ENCODE measurements around the gene YKT6.

YKT6 gene

GRCh38 chr7:44217223-44217714 is 16.5 kb downstream of the YKT6 start:
- in situ Hi-C loops (cut with MboI; ENCODE audit: low sequenced_read_pairs): no loop called here

- in situ Hi-C loops (cut with MboI; ENCODE audit: low sequenced_read_pairs): no loop called here
Measured at GRCh38 chr7:44217852-44218402, 17.1 kb downstream of the YKT6 start.

- in situ Hi-C loops (cut with MboI; ENCODE audit: low sequenced_read_pairs): no loop called here
Measured at GRCh38 chr7:44218418-44219201, 17.8 kb downstream of the YKT6 start.

GRCh38 chr7:44219371-44220045 is 18.7 kb downstream of the YKT6 start:
- in situ Hi-C loops (cut with MboI; ENCODE audit: low sequenced_read_pairs): no loop called here

GRCh38 chr7:44220046-44220357 is 19.2 kb downstream of the YKT6 start:
- in situ Hi-C loops (cut with MboI; ENCODE audit: low sequenced_read_pairs): no loop called here

- in situ Hi-C loops (cut with MboI; ENCODE audit: low sequenced_read_pairs): no loop called here
Measured at GRCh38 chr7:44220358-44221112, 19.8 kb downstream of the YKT6 start.

- in situ Hi-C loops (cut with MboI; ENCODE audit: low sequenced_read_pairs): no loop called here
Measured at GRCh38 chr7:44221231-44221791, 20.5 kb downstream of the YKT6 start.

GRCh38 chr7:44222074-44222473 is 21.3 kb downstream of the YKT6 start:
- in situ Hi-C loops (cut with MboI; ENCODE audit: low sequenced_read_pairs): no loop called here

- in situ Hi-C loops (cut with MboI; ENCODE audit: low sequenced_read_pairs): no loop called here
Measured at GRCh38 chr7:44222776-44223261, 22.0 kb downstream of the YKT6 start.

GRCh38 chr7:44223362-44224079 is 22.7 kb downstream of the YKT6 start:
- in situ Hi-C loops (cut with MboI; ENCODE audit: low sequenced_read_pairs): no loop called here

GRCh38 chr7:44224080-44224973 is 23.5 kb downstream of the YKT6 start:
- in situ Hi-C loops (cut with MboI; ENCODE audit: low sequenced_read_pairs): no loop called here

GRCh38 chr7:44224974-44225565 is 24.3 kb downstream of the YKT6 start:
- in situ Hi-C loops (cut with MboI; ENCODE audit: low sequenced_read_pairs): loop anchor here (25.0 kb wide), 1 partner anchor 262 kb away; the partner anchor contains the start of gene NUDCD3

- in situ Hi-C loops (cut with MboI; ENCODE audit: low sequenced_read_pairs): loop anchor here (25.0 kb wide), 1 partner anchor 262 kb away; the partner anchor contains the start of gene NUDCD3
Measured at GRCh38 chr7:44225566-44226395, 25.0 kb downstream of the YKT6 start.

- in situ Hi-C loops (cut with MboI; ENCODE audit: low sequenced_read_pairs): loop anchor here (25.0 kb wide), 1 partner anchor 261 kb away; the partner anchor contains the start of gene NUDCD3
Measured at GRCh38 chr7:44226396-44226753, 25.6 kb downstream of the YKT6 start.

- in situ Hi-C loops (cut with MboI; ENCODE audit: low sequenced_read_pairs): loop anchor here (25.0 kb wide), 1 partner anchor 259 kb away; the partner anchor contains the start of gene NUDCD3
Measured at GRCh38 chr7:44227911-44228310, 27.1 kb downstream of the YKT6 start.

- in situ Hi-C loops (cut with MboI; ENCODE audit: low sequenced_read_pairs): loop anchor here (25.0 kb wide), 1 partner anchor 259 kb away; the partner anchor contains the start of gene NUDCD3
Measured at GRCh38 chr7:44228571-44229350, 28.0 kb downstream of the YKT6 start.

Measured in HL-60/S4 (cell line).